ENCODE data around the gene ITPRID1. TPM values are rescaled to one million over a fixed set of nuclear protein-coding genes. Genes with fewer than 3 reads are reported as not detected.

Gene ITPRID1
- total RNA-seq, 1 experiment from 2014 or later = not detected

DNA sequence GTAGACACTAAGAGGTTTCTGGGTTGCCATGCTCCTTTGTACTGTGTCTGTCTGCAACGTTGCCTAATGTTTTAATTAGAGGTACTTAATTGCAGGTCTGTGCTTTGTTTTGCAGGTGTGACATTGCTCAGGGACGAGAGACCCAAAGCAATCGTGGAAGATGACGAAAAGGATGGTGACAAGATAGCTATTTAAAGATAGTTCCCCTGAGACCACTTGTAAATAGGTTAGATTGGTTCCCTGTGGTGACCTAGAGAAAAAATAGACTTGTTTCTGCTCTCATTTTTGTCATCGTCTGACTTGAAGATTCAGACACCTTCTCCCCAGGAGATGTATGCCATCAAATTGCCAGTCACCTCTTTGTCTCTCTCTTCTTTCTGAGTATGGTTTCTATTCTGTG, 193.2 kb downstream of the ITPRID1 start:
- H3K4me1 ChIP-seq (ENCODE audit: control insufficient read depth in 1 of 2, insufficient read depth in 2 of 2, low read length in 2 of 2) = no peaks in the 10 kb centered on the region
- no peak overlapping the region for H3K27ac ChIP-seq (ENCODE audit: low read depth, low read length)
- intact Hi-C loops (cut with micrococcal nuclease) = no loop called here
- no TSS peak for BruUV-seq (replicated peaks)
- H3K4me3 ChIP-seq (replicated peaks in 1 of 2; ENCODE audit: low read depth in 1 of 2, low read length in 2 of 2) = no peak overlapping the region
- H2AFZ ChIP-seq (ENCODE audit: low read depth, low read length, poor library complexity, severe bottlenecking) = no peak overlapping the region
- ChIA-PET RAD21 (ENCODE audit: low non-redundant PET in 1 of 2, low total read pairs in 2 of 2, uncharacterized antibody in 2 of 2, unreplicated experiment in 2 of 2) (no interaction called here), POLR2A (no interaction called here), CTCF (no interaction called here)
- no peak for ATAC-seq
- no peaks in the 10 kb centered on the region for H3K9me3 ChIP-seq (ENCODE audit: control insufficient read depth in 1 of 2, insufficient read depth in 1 of 2, low read depth in 1 of 2, low read length in 2 of 2)
- no peak for DNase-seq (ENCODE audit: low read depth, low spot score)
- no peaks in the 10 kb centered on the region for H3K79me2 ChIP-seq (ENCODE audit: insufficient read depth, low read length)
- no peaks in the 10 kb centered on the region for H3K9me2 ChIP-seq (ENCODE audit: insufficient read depth)
- no peaks in the 10 kb centered on the region for H3K36me3 ChIP-seq (ENCODE audit: control insufficient read depth in 1 of 2, insufficient read depth in 2 of 2, low read length in 2 of 2)
- H3K9ac ChIP-seq (ENCODE audit: low read length) = no peak overlapping the region
- no peak for TF ChIP-seq EGR1 (IDR thresholded peaks at IDR 0.05; ENCODE audit: low read depth)
- TF ChIP-seq YY1 (IDR thresholded peaks at IDR 0.05; ENCODE audit: extremely low read depth, insufficient replicate concordance, low read depth, low read length) = no peak
- TF ChIP-seq SP1 (IDR thresholded peaks at IDR 0.05; ENCODE audit: low read depth) = no peak
- H3K27me3 ChIP-seq (ENCODE audit: insufficient read depth, low read length) = peaks cover 31% of the 10 kb centered on the region
- no peak overlapping the region for H3K4me2 ChIP-seq (ENCODE audit: low read length)
- no peaks in the 10 kb centered on the region for H4K20me1 ChIP-seq (ENCODE audit: insufficient read depth)

Other genes starting within 250 kb of the ITPRID1 start
- gene NEUROD6, start 173.4 kb upstream of the ITPRID1 start, total RNA-seq (2021; ENCODE audit: unreplicated experiment) = not detected
- not detected for gene PPP1R17, start 173.1 kb downstream of the ITPRID1 start, total RNA-seq (2021; ENCODE audit: unreplicated experiment)

All from HCT116 (cell line).